H1 (cell line): ENCODE measurements around the gene GNAQ. TPM values are rescaled to one million over a fixed set of nuclear protein-coding genes. Genes with fewer than 3 reads are reported as not detected.

ENCODE experiments used
- CTCF ChIA-PET: fragments of 300-600 bp; sonication (Branson Sonifier 250); formaldehyde crosslinking; loops from one replicate; lab custom pipeline; 2021; ENCODE audit not compliant: partially characterized antibody; lab: Charles Lee
- POLR2A ChIA-PET: fragments of 300-600 bp; sonication (Branson Sonifier 250); formaldehyde crosslinking; loops from one replicate; lab custom pipeline; 2021; ENCODE audit warnings: inconsistent platforms; ENCODE audit not compliant: partially characterized antibody; lab: Charles Lee
- DNase-seq, 2 experiments: peaks; one replicate each; pipeline versions ENCODE4 v3.0.0 to v3.0.0-alpha.2; 2010 to 2022; ENCODE audit warnings: low spot score in 2 of 2, low read depth in 1 of 2, mixed read lengths in 1 of 2
- FAIRE-seq: peaks from 2 replicates; lab custom pipeline; 2011; peaks lifted over from hg19 to GRCh38; lab: Jason Lieb, UNC
- H2AFZ ChIP-seq: 2 replicates; pipeline ENCODE4 v1.8.1; 2012; ENCODE audit warnings: low read length, inconsistent platforms
- H2AK5ac ChIP-seq: 2 replicates; pipeline ENCODE4 v1.6.1; 2013; ENCODE audit warnings: low read depth, low read length
- H2BK120ac ChIP-seq: replicated peaks from 2 replicates; pipeline ENCODE3; 2013; ENCODE audit warnings: low read depth, low read length, inconsistent platforms
- H2BK12ac ChIP-seq: 2 replicates; pipeline ENCODE4 v1.6.1; 2013; ENCODE audit warnings: low read depth, low read length
- H2BK15ac ChIP-seq: 2 replicates; pipeline ENCODE4 v1.6.1; 2013; ENCODE audit warnings: low read length
- H2BK20ac ChIP-seq: 2 replicates; pipeline ENCODE4 v1.6.1; 2013; ENCODE audit warnings: low read length
- H2BK5ac ChIP-seq: 2 replicates; pipeline ENCODE4 v1.6.1; 2013; ENCODE audit warnings: low read depth, low read length
- H3K14ac ChIP-seq: 2 replicates; pipeline ENCODE4 v1.6.1; 2013; ENCODE audit warnings: inconsistent platforms; ENCODE audit not compliant: insufficient read length
- H3K18ac ChIP-seq: 2 replicates; pipeline ENCODE4 v1.6.1; 2013; ENCODE audit warnings: low read length; ENCODE audit errors: extremely low read depth
- H3K23ac ChIP-seq: 2 replicates; pipeline ENCODE4 v1.6.1; 2013; ENCODE audit warnings: inconsistent platforms; ENCODE audit not compliant: insufficient read length
- H3K23me2 ChIP-seq: 2 replicates; pipeline ENCODE4 v1.6.1; 2013; ENCODE audit warnings: low read depth, low read length
- H3K27ac ChIP-seq: 2 replicates; pipeline ENCODE4 v1.6.1; 2011; ENCODE audit warnings: low read depth, low read length, inconsistent platforms
- H3K27me3 ChIP-seq, 4 experiments: replicated peaks in 1 of 4; 1 replicate in 1 of 4; 2 replicates in 3 of 4; pipeline versions ENCODE4 v1.6.1 to v1.8.1; 2011 to 2013; ENCODE audit warnings: low read length in 3 of 4, mild to moderate bottlenecking in 3 of 4, inconsistent platforms in 2 of 4, mixed read lengths in 2 of 4, moderate library complexity in 1 of 4; ENCODE audit not compliant: control insufficient read depth in 3 of 4, insufficient read depth in 3 of 4; ENCODE audit errors: extremely low read depth in 1 of 4
- H3K36me3 ChIP-seq, 4 experiments: 2 replicates each; pipeline versions ENCODE4 v1.6.1 to v1.8.1; 2011 to 2013; ENCODE audit warnings: mild to moderate bottlenecking in 4 of 4, low read length in 3 of 4, moderate library complexity in 2 of 4, control low read depth in 1 of 4, inconsistent platforms in 1 of 4; ENCODE audit not compliant: insufficient read depth in 4 of 4, control insufficient read depth in 2 of 4
- H3K4ac ChIP-seq: replicated peaks from 2 replicates; pipeline ENCODE3; 2013; ENCODE audit warnings: low read length, low read depth, mixed read lengths, inconsistent platforms; ENCODE audit not compliant: insufficient read length
- H3K4me1 ChIP-seq, 4 experiments: replicated peaks in 1 of 4; 1 replicate in 1 of 4; 2 replicates in 3 of 4; pipeline versions ENCODE4 v1.6.1 to v1.8.1; 2011 to 2013; ENCODE audit warnings: low read length in 3 of 4, inconsistent platforms in 2 of 4, mixed read lengths in 1 of 4; ENCODE audit not compliant: insufficient read depth in 4 of 4, control insufficient read depth in 3 of 4
- H3K4me2 ChIP-seq, 2 experiments: 2 replicates each; pipeline versions ENCODE4 v1.6.1 to v1.8.1; 2011 to 2013; ENCODE audit warnings: low read depth in 2 of 2, low read length in 2 of 2, control low read depth in 1 of 2, inconsistent platforms in 1 of 2, mild to moderate bottlenecking in 1 of 2; ENCODE audit not compliant: insufficient read depth in 1 of 2
- H3K4me3 ChIP-seq, 4 experiments: fragments of 200-600, 300-600 bp in 1 of 4; sonication (generic), shearing (Covaris generic), sonication (Bioruptor Twin) in 1 of 4; 2 replicates each; pipeline versions ENCODE4 v1.5.1 to v1.8.1; 2011 to 2016; ENCODE audit warnings: low read length in 4 of 4, low read depth in 3 of 4, control low read depth in 2 of 4, inconsistent platforms in 2 of 4, mild to moderate bottlenecking in 2 of 4, mixed read lengths in 1 of 4, moderate library complexity in 1 of 4; ENCODE audit not compliant: insufficient read depth in 2 of 4; ENCODE audit errors: extremely low read depth in 1 of 4
- H3K56ac ChIP-seq: replicated peaks from 2 replicates; pipeline ENCODE3; 2013; ENCODE audit warnings: low read depth, mild to moderate bottlenecking, mixed read lengths, low read length, inconsistent platforms; ENCODE audit not compliant: insufficient read length
- H3K79me1 ChIP-seq: 2 replicates; pipeline ENCODE4 v1.6.1; 2013; ENCODE audit warnings: low read depth, low read length, control low read depth
- H3K79me2 ChIP-seq, 2 experiments: 2 replicates each; pipeline versions ENCODE4 v1.6.1 to v1.8.1; 2012 to 2013; ENCODE audit warnings: low read length in 2 of 2, mild to moderate bottlenecking in 2 of 2, inconsistent platforms in 1 of 2; ENCODE audit not compliant: insufficient read depth in 2 of 2, control insufficient read depth in 1 of 2
- H3K9ac ChIP-seq, 4 experiments: replicated peaks in 1 of 4; 1 replicate in 1 of 4; 2 replicates in 3 of 4; pipeline versions ENCODE4 v1.6.1 to v1.8.1; 2011 to 2013; ENCODE audit warnings: low read depth in 3 of 4, low read length in 3 of 4, control low read depth in 2 of 4, mild to moderate bottlenecking in 2 of 4, moderate library complexity in 2 of 4, inconsistent platforms in 1 of 4; ENCODE audit errors: extremely low read depth in 1 of 4
- H3K9me3 ChIP-seq, 2 experiments: 2 replicates each; pipeline versions ENCODE4 v1.6.1 to v1.8.1; 2012 to 2013; ENCODE audit warnings: mild to moderate bottlenecking in 2 of 2, moderate library complexity in 2 of 2, control low read depth in 1 of 2, inconsistent platforms in 1 of 2, low read depth in 1 of 2, low read length in 1 of 2, mixed read lengths in 1 of 2; ENCODE audit not compliant: insufficient read depth in 2 of 2
- H4K20me1 ChIP-seq, 2 experiments: replicated peaks in 1 of 2; 2 replicates each; pipeline versions ENCODE3 to v1.8.1; 2011 to 2013; ENCODE audit warnings: inconsistent platforms in 2 of 2, low read length in 2 of 2, mild to moderate bottlenecking in 1 of 2; ENCODE audit not compliant: insufficient read depth in 2 of 2, control insufficient read depth in 1 of 2
- H4K5ac ChIP-seq: 2 replicates; pipeline ENCODE4 v1.6.1; 2013; ENCODE audit warnings: low read length, low read depth, mixed read lengths, inconsistent platforms; ENCODE audit not compliant: insufficient read length
- H4K8ac ChIP-seq: 2 replicates; pipeline ENCODE4 v1.8.0; 2013; ENCODE audit warnings: mild to moderate bottlenecking, moderate library complexity, low read length, inconsistent platforms; ENCODE audit not compliant: insufficient read depth; ENCODE audit errors: extremely low read depth
- H4K91ac ChIP-seq: replicated peaks from 2 replicates; pipeline ENCODE3; 2013; ENCODE audit warnings: low read length, mixed read lengths, inconsistent platforms; ENCODE audit not compliant: insufficient read length
- ASH2L ChIP-seq: fragments of 200-600, 300-600 bp; sonication (generic); IDR thresholded peaks from one replicate; pipeline ENCODE4 v1.7.1; 2017; ENCODE audit warnings: low read length
- BACH1 ChIP-seq: IDR thresholded peaks from 2 replicates; pipeline ENCODE4 v1.6.1; 2012; ENCODE audit warnings: low read length, improper control_type of control experiment
- BCL11A ChIP-seq, 2 experiments: IDR thresholded peaks; one replicate each; pipeline ENCODE4 v1.6.1; 2011; ENCODE audit warnings: low read depth in 2 of 2, low read length in 2 of 2, mild to moderate bottlenecking in 2 of 2
- CREB1 ChIP-seq: IDR thresholded peaks from 2 replicates; pipeline ENCODE4 v1.6.1; 2012; ENCODE audit warnings: inconsistent platforms
- CTBP2 ChIP-seq: IDR thresholded peaks from 2 replicates; pipeline ENCODE4 v1.7.0; 2011; ENCODE audit warnings: borderline replicate concordance, mild to moderate bottlenecking, moderate library complexity, mixed read lengths, low read length; ENCODE audit not compliant: insufficient read depth, insufficient read length
- JUN ChIP-seq: IDR thresholded peaks from 2 replicates; pipeline ENCODE4 v1.6.1; 2011; ENCODE audit warnings: low read depth, mild to moderate bottlenecking, improper control_type of control experiment, low read length
- NRF1 ChIP-seq: IDR thresholded peaks from 2 replicates; pipeline ENCODE4 v1.6.1; 2011; ENCODE audit warnings: mild to moderate bottlenecking, low read depth, low read length, improper control_type of control experiment
- PHF8 ChIP-seq: fragments of 200-600 bp; sonication (generic); conservative IDR thresholded peaks from 2 replicates; pipeline ENCODE4 v1.7.1; 2012; ENCODE audit warnings: low read depth, mild to moderate bottlenecking, inconsistent platforms, low read length, moderate library complexity
- RAD21 ChIP-seq, 2 experiments: IDR thresholded peaks in 1 of 2; conservative IDR thresholded peaks in 1 of 2; 2 replicates each; pipeline ENCODE4 v1.6.1; 2011; ENCODE audit warnings: low read depth in 2 of 2, low read length in 2 of 2, improper control_type of control experiment in 1 of 2, inconsistent platforms in 1 of 2, mild to moderate bottlenecking in 1 of 2, moderate library complexity in 1 of 2
- RBBP5 ChIP-seq: IDR thresholded peaks from 2 replicates; pipeline ENCODE4 v1.7.1; 2012; ENCODE audit warnings: low read depth, mild to moderate bottlenecking, inconsistent platforms, low read length, moderate library complexity, borderline replicate concordance
- SIRT6 ChIP-seq: IDR thresholded peaks from one replicate; pipeline ENCODE4 v1.7.1; 2012; ENCODE audit warnings: low read length, inconsistent platforms
- USF2 ChIP-seq: IDR thresholded peaks from 2 replicates; pipeline ENCODE4 v1.6.1; 2011; ENCODE audit warnings: low read length, improper control_type of control experiment
- WGBS, 2 experiments: shearing (Covaris generic) in 1 of 2; methylation state at CpG; one replicate each; pipeline versions ENCODE4 v1.1.6 to v1.1.7; 2013 to 2015; ENCODE audit warnings: low lambda C conversion rate in 2 of 2, mixed read lengths in 2 of 2, inconsistent platforms in 1 of 2, low coverage in 1 of 2, missing lambda C conversion rate in 1 of 2; ENCODE audit not compliant: insufficient replicate concordance in 2 of 2, insufficient coverage in 1 of 2, insufficient read length in 1 of 2; ENCODE audit errors: extremely low coverage in 1 of 2, missing lambda C conversion rate in 1 of 2; 5-methylcytosine and 5-hydroxymethylcytosine counted together
- polyA plus RNA-seq, 7 experiments: library from polyadenylated mRNA; depleted of rRNA in 3 of 7; stranded (reverse) in 5 of 7; unstranded in 2 of 7; fragments of >200 nt in 5 of 7; fragments of 200-250 nt in 2 of 7; gene quantifications; 1 replicate in 5 of 7; 2 replicates in 1 of 7; 4 replicates in 1 of 7; pipeline versions ENCODE4 v1.2.1 to v1.2.3, GENCODE V29; 2011 to 2013; ENCODE audit warnings: missing spikeins in 2 of 7, mixed read lengths in 2 of 7
- total RNA-seq: library from RNA; stranded (reverse); fragmentation: NEBNext Ultra II Directional; extraction: Animal tissue kit (Norgen Biotek cat#: 25700); gene quantifications from 2 replicates; pipeline ENCODE4 v1.2.1, GENCODE V29; 2021

The GNAQ gene
- total and polyA plus RNA-seq, 2 of the 8 experiments (the other 6 are each of a cell fraction or from before 2014, with no cell fraction given): 22.8 to 63.8 TPM

DNA sequence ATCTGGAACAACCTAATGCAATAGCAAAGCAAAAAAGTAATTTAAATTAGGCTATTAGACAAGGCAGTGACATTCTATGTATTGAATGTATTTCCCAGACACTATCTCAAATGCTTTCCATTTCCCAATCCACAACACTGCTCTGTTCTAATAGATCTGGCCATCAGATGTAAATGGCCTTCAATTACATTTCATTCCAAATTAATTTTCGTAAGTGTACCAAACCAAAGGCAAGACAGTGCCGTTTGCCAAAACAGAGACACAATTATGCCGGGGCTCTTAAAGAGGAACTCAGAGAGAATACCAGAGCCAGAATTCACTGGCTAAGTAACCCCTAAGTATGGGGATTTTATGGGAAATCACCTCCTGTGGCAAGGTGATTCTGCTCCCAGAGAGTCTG, 63.1 kb downstream of the GNAQ start:
- DNase-seq (no peak), FAIRE-seq (no peak)
- Histone ChIP-seq H4K8ac (no peak overlapping the region), H3K4me1 (peaks cover 0 to 7% (median 0%) of the 10 kb centered on the region in 4 experiments; a peak in 1 of 7 replicates), H3K79me1 (peaks cover 3% of the 10 kb centered on the region; the same call in 1 of the 2 replicates), H3K79me2 (peaks cover 0 to 91% of the 10 kb centered on the region in 2 experiments; a peak in 3 of 4 replicates), H4K5ac (no peak overlapping the region), H4K91ac (no peak overlapping the region), H3K23ac (no peak overlapping the region), H3K27me3 (no peaks in the 10 kb centered on the region), H3K9me3 (no peaks in the 10 kb centered on the region), H2BK120ac (no peak overlapping the region), H3K23me2 (no peaks in the 10 kb centered on the region), H2AFZ (no peak overlapping the region), H3K4me2 (no peak overlapping the region), H2BK5ac (no peak overlapping the region), H3K36me3 (no peaks in the 10 kb centered on the region), H2BK15ac (no peak overlapping the region), H3K18ac (no peak overlapping the region), H3K56ac (no peak overlapping the region), H3K4me3 (no peak overlapping the region), H3K4ac (no peak overlapping the region), H3K9ac (no peak overlapping the region), H2BK20ac (no peak overlapping the region), H2AK5ac (no peak overlapping the region), H2BK12ac (no peak overlapping the region), H3K14ac (no peak overlapping the region), H3K27ac (no peak overlapping the region), H4K20me1 (peaks cover 0 to 5% of the 10 kb centered on the region in 2 experiments)
- ChIA-PET CTCF (no interaction called here), POLR2A (interaction anchor here (1.0 kb wide), 1 partner anchor 9 kb away, joined by 4 read pairs; no protein-coding TSS in a partner anchor)
- TF ChIP-seq PHF8 (no peak), CREB1 (no peak), RBBP5 (no peak), USF2 (no peak), RAD21 (IDR thresholded peaks at IDR 0.05 in 1 of 2, conservative IDR thresholded peaks at IDR 0.05 in 1 of 2; ENCODE audit: low read depth in 2 of 2, low read length in 2 of 2) (no peak), BACH1 (no peak), ASH2L (no peak), NRF1 (no peak), SIRT6 (no peak), CTBP2 (no peak), BCL11A (IDR thresholded peaks at IDR 0.05; ENCODE audit: low read depth in 2 of 2, low read length in 2 of 2) (no peak), JUN (no peak)
- 89% methylated on average over 3 of the region's 3 CpGs; no CpG with 5 or more reads in 1 of the 2 experiments for WGBS, 2 experiments
